Peyer's patch (tissue), 4 donors: ENCODE data around the gene CHST1.

ENCODE experiments used
- CTCF ChIP-seq, 6 experiments: fragments of 450-650 bp in 4 of 6; fragments of 200-600 bp in 2 of 6; sonication (generic) in 1 of 6; IDR thresholded peaks; one replicate each; pipeline ENCODE4 v1.5.1; 2017 to 2019; ENCODE audit warnings: antibody characterized with exemption in 6 of 6, mild to moderate bottlenecking in 3 of 6, moderate library complexity in 1 of 6
- POLR2A ChIP-seq, 2 donors: fragments of 450-650 bp; IDR thresholded peaks; one replicate each; pipeline ENCODE4 v1.5.1; 2017; ENCODE audit warnings: antibody characterized with exemption in 2 of 2, mild to moderate bottlenecking in 2 of 2, moderate library complexity in 2 of 2

DNA sequence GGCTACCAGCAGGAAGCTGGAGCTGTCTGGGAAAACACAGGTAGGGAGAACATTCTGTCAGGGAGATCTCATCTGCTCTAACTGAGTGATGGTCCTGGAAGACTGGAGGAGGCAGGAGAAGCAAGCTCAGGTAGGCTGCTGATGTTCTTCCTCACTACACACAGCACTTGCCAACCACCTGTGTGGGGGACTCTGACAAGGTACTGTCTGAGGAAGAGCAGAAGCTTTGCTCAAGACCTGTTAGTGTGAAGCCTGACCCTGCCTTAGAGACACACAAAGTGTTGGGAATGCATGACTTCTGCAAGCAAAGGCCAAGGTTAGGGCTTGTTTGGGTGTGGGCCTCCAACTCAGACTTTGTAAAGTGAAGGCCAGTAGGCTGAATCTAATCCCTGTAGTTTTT, 46.5 kb downstream of the CHST1 start:
- TF ChIP-seq CTCF (IDR thresholded peaks at IDR 0.05) (no peak), POLR2A (IDR thresholded peaks at IDR 0.05) (no peak)
